GM20431 (cell line): ENCODE measurements around the gene OFD1.

Source experiments
- in situ Hi-C: fragments of 300-500 bp; cut with MseI, MboI; formaldehyde crosslinking; loops from one replicate; pipeline ENCODE4 v1.15.0; 2020; ENCODE audit warnings: low sequenced_read_pairs; ENCODE audit not compliant: unreplicated experiment

OFD1 gene

DNA sequence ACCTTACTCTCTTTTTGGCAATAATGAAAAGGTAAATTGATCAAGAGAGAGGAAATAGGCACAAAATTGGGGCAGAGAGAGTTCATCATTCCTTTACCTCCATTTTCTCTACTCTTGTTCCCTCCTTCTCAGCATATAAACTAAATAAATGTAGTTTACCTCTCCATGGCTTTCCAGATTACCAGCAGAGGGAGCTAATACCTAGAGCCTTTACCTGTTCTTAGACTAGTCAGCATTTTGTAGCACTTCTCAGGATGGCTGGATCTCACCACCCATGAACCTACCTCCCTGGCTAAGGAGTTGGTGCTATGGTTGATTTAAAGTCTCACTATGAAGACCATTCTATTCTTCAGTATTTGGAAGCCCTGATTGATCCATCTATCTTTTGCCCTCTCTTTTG, 15.7 kb downstream of the OFD1 start:
- in situ Hi-C loops, result no loop called here

- in situ Hi-C loops, result no loop called here
These were observed 16.3 kb downstream of the OFD1 start for GRCh38 chrX:13750812-13751211.

DNA sequence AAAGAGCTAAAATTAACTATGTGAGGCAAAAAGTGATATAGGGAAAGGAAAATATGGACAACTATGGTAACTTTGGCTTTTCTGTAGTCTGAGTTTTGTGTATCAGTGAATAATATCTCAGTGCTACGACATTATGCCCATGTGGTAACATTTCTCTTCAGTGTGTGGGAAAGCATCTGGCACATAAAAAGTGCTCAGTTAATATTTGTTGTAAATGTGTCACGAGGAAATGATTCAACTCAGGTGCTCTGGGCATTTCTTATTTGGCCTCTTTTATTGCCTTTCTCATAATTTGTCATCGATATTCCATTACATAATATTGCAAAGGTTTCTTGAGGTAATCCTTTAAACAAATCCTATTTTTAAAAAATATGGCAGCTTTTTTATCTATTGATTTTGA, 17.6 kb downstream of the OFD1 start:
- in situ Hi-C loops, result no loop called here

DNA sequence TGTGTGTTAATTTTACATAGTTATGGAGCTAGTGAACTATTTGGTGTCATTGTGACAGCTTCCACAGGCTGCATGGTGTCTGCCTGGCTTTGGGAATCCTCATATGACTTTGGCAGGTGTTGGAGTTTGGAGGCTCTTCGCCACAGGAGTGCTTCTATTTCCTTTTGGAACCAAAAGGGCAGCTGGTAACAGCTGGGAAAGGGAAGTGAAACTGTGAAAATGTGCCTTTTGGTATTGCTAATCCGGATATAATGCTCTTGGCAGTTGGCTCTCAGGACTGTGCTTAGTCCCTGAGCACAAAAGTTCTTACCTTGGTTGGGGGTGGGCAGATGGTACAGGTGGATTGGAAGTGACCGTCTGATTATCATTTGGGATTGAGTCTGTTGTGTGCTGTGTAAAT, 18.1 kb downstream of the OFD1 start:
- in situ Hi-C loops, result no loop called here

DNA sequence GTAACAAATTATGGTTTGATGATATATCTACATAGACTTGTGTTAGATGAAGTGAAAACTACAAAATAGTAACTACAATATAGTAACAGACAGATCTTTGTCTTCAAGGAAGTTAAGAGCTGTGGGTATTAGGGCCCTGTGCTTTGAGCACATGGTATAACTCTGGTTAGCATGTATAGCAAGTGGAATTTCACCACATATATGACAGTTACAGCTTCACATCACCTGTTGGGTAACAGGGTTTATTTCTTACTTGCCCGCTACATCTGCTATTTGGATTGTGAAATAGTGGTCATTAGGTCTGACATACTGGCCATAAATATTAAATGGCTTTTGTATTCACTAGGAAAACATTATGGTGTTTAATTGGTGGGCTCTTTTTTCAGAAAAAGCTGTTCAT, 20.2 kb downstream of the OFD1 start:
- in situ Hi-C loops, result no loop called here

DNA sequence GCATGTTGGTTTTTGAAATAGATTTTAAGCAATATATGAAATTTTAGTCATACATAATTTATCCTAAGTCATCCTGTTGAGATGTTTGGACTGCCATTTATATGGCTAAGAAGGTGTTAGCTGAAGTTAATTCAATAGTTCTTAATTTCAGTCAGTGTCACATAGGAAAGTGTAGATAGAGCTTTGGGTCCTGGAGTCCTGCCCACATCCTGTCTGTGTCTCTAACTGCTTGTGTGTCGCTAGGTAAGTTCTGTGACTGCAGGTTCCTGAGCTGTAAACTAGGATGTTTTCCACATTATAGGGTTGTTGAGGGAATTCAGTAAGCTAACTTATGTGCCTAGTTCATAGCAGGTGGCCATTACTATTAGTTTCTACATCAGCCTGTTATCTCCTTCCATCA, 20.7 kb downstream of the OFD1 start:
- in situ Hi-C loops, result no loop called here

DNA sequence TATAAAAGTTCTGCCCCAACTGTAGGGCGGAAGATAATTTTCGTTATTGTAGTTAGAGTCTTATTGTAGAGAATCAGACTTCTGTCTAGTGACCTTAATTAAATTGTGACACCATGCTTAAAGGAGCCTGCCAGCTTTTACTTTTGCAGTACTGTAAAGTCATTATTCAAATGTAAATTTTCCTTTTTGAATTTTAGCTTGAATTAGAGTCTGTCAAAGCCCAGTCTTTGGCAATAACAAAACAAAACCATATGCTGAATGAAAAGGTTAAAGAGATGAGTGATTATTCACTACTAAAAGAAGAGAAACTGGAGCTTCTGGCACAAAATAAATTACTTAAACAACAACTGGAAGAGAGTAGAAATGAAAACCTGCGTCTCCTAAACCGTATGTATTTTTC, 21.8 kb downstream of the OFD1 start:
- in situ Hi-C loops, result no loop called here

- in situ Hi-C loops, result no loop called here
These were observed 24.7 kb downstream of the OFD1 start for GRCh38 chrX:13759152-13759718.

DNA sequence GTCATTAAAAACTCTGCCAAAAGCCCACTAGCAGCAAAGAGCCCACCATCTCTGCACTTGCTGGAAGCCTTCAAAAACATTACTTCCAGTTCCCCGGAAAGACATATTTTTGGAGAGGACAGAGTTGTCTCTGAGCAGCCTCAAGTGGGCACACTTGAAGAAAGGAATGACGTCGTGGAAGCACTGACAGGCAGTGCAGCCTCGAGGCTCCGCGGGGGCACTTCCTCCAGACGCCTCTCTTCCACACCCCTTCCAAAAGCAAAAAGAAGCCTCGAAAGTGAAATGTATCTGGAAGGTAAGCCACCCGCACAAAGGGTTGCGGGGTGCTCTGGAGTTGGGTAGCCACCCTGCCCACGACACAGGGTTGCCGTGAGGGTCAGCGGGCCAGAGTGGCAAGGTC, 25.9 kb downstream of the OFD1 start:
- in situ Hi-C loops, result no loop called here

GRCh38 chrX:13761606-13762414, 27.3 kb downstream of the OFD1 start:
- in situ Hi-C loops, result no loop called here

GRCh38 chrX:13763489-13763888, 28.9 kb downstream of the OFD1 start:
- in situ Hi-C loops, result no loop called here

- in situ Hi-C loops, result no loop called here
These were observed 29.7 kb downstream of the OFD1 start for GRCh38 chrX:13764281-13764680.

DNA sequence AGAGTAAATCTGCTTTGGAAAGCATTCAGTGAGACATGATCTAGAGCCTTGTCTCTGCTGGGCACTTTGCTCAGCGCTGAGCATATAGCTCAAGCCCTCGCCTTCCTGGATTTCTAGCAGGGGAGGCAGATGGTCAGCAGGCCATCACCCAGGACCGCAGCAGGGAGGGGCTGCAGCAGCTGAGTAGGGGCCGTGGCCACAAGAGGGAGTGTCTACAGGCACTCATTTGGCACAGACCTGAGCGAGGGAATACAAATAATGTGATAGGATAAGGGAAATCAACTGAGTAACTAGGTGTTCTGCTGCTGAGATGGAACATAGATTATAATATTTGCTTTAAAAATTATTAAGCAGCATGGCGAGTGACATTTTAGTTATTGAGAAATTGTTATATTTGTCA, 30.2 kb downstream of the OFD1 start:
- in situ Hi-C loops, result no loop called here

GRCh38 chrX:13768939-13769338, 34.4 kb downstream of the OFD1 start:
- in situ Hi-C loops, result no loop called here

GRCh38 chrX:13770013-13770535, 35.5 kb downstream of the OFD1 start:
- in situ Hi-C loops, result no loop called here

GRCh38 chrX:13774696-13775095, 40.1 kb downstream of the OFD1 start:
- in situ Hi-C loops, result no loop called here

GRCh38 chrX:13775837-13776236, 41.3 kb downstream of the OFD1 start:
- in situ Hi-C loops, result no loop called here

DNA sequence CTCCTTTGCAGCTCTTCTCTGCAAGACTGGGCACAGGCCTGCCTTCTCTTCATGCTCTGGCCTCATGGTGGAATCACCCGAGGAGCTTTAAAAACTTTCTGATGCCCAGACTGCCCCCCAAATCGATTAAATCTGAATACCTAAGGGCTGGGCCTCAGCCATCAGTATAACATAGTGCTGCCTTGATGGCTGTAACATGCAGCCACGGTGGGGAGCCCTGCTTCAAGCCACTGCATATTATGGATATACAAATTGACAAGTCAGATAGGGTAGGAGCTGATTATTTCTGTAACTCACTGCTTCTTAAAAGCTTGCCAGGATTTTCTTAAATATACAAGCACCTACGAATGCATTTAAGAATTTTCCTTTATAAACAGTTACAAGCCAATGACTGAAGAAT, 41.8 kb downstream of the OFD1 start:
- in situ Hi-C loops, result no loop called here

DNA sequence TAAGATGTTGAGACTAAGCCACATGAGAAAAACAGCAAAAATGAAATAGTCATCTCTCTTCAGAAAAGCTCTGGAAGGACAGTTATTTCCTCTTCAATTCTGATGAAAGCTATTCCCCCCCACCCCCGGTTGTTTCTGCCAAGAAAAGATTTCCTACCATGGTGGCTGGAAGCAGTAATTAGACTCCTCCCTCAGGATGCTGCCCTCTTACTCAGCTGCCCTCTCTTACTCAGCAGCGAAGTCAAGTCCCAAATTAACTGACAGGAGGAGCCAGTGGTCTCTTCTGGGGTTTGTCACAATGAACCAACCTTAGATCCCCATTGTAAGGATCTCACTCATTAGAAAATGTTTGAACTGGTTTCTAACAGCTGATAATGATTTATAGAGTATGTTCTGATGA, 44.4 kb downstream of the OFD1 start:
- in situ Hi-C loops, result no loop called here

DNA sequence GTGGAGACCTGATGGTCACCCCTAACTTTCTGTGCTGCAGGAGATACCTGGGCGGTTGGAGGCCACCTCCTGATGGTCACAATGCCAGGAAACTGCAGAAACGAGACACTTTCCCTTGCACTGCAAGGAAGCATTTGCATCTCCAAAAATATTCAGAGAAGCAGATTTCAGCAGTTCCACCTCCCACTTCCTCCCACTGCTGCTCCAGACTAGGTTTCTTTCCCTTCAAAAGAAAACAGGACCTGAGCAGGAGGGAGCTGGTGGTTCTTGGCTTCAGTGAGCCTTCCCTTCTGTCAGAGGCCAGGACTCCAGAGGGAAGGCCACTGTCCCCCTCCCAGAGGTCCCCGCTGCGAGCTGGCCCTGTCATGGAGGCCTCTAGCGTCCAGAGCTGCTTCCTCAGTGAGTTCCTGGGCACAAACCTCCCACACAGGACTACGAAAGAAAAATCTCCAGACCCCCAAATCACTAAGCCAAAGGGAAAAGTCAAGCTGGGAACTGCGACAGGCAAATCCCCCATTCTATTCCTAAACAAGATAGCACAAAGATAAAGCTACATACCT, 46.4 kb downstream of the OFD1 start:
- in situ Hi-C loops, result no loop called here

GRCh38 chrX:13786048-13786447, 51.5 kb downstream of the OFD1 start:
- in situ Hi-C loops, result no loop called here
